ENCODE measurements around the gene HK3. TPM values are rescaled to one million over a fixed set of nuclear protein-coding genes. Genes with fewer than 3 reads are reported as not detected.

HK3 gene
- total RNA-seq, 4 donors from 2014 or later, result 12.2 to 61.6 (median 26.7) TPM

GRCh38 chr5:176897263-176897662, 1.9 kb downstream of the HK3 start:
- ATAC-seq (ENCODE audit: low FRiP score), result no peak
- TF ChIP-seq, protein P1, sequence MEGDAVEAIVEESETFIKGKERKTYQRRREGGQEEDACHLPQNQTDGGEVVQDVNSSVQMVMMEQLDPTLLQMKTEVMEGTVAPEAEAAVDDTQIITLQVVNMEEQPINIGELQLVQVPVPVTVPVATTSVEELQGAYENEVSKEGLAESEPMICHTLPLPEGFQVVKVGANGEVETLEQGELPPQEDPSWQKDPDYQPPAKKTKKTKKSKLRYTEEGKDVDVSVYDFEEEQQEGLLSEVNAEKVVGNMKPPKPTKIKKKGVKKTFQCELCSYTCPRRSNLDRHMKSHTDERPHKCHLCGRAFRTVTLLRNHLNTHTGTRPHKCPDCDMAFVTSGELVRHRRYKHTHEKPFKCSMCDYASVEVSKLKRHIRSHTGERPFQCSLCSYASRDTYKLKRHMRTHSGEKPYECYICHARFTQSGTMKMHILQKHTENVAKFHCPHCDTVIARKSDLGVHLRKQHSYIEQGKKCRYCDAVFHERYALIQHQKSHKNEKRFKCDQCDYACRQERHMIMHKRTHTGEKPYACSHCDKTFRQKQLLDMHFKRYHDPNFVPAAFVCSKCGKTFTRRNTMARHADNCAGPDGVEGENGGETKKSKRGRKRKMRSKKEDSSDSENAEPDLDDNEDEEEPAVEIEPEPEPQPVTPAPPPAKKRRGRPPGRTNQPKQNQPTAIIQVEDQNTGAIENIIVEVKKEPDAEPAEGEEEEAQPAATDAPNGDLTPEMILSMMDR (IDR thresholded peaks at IDR 0.05), result no peak
- no peak for DNase-seq (ENCODE audit: low spot score)

GRCh38 chr5:176895831-176896230, 3.3 kb downstream of the HK3 start:
- DNase-seq (ENCODE audit: low spot score) (no peak), ATAC-seq (ENCODE audit: low FRiP score) (no peak)
- TF ChIP-seq, protein P1 (IDR thresholded peaks at IDR 0.05), result no peak

DNA sequence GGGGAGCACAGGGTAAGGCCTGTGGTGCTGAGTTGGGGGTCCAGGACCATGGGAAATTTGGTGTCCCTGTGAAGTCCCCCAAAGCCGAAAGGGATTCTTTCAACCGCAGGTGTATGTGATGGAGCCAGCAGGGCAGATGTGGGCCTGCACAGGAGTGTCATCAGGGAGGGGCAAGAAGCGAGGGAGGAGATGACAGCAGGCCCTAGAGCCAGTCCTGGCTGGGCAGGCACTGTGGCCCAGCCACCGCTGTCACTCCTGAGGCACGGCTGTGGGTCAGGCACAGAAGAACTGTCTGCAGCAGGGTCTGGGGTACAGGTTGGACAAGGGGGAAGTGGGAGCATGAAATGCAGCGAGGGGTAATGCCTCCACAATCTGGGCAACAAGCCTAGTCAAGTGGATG, 4.8 kb downstream of the HK3 start:
- no peak for ATAC-seq (ENCODE audit: low FRiP score)
- no peak for DNase-seq (ENCODE audit: low spot score)

GRCh38 chr5:176892663-176893062, 6.5 kb downstream of the HK3 start:
- TF ChIP-seq, protein P1 (IDR thresholded peaks at IDR 0.05), result no peak
- no peak for ATAC-seq (ENCODE audit: low FRiP score)
- DNase-seq (ENCODE audit: low spot score), result no peak

More for the DNA sequence above, 4.8 kb downstream of the HK3 start:
- TF ChIP-seq, protein P1 (IDR thresholded peaks at IDR 0.05), result no peak

DNA sequence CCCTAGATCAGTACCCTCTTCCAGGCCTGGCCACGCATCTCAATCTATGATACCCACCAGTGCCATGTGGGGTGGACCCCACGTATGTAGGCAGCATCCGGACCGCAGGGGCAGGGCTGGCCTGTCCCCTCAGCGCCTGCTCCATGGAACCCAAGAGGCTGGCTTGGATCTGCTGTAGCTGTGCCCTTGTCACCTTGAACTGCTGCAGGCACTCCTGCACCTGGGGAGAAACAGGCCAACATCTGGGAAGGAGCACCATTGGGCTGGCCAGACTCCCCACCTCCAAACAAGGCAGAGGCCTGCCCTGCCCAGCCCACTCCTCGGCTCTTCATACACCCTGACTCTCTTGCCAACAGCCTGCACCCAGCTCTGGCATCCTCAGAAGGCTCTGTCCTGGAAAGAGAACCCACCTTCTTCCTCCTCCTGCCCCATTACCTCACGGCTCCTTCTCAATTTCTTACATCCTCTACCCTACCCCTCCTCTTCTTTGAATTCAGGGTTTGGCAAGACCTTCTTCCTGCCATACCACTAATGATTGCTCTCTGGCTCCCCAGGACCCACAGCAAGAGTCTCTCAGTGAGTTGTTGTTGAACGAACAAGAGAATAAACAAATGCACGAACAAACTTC, 7.7 kb downstream of the HK3 start:
- ATAC-seq (ENCODE audit: low FRiP score), result no peak
- no peak for DNase-seq (ENCODE audit: low spot score)

DNA sequence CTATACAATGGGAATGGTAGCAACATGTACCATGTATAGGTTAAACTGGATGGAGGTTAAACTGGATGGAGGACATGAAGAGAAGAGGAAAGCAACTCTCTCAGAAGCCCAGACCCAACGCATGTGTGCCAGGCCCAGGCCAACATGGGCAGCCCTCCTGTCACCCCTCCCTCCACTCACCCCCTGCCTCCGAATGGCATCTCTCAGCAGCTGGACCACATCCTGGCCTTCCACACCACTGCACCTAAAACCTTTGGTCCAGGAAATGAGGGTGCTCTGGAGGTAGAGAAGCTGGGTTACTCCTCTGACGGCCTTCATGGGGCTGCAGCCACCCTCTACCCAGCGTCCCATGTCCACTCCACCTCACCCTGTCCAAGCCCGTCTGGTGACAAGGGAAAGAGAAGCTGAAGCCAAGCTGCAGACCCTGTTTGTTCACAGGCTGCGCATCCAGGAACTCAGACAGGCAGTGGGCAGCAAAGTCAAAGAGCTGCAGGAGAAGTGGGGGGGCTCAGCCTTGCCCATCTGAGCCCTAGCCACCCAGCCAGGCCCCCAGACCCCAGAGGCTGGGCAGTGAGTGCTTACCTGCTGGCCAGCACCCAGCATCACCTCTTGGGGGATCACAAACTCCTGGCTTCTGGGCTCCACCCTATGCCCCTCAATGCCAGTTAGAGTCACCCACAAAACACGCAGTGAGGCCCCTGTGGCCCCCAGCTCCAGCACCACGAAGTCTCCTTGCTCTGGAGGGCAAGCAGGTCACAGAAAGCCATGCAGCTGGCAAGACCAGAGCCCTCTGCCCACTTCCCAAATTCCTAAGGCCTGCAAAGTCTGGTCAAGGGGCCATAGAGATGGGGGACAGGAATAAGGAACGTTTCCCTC, 8.5 kb downstream of the HK3 start:
- DNase-seq (ENCODE audit: low spot score), result no peak

More for the DNA sequence above, 7.7 kb downstream of the HK3 start:
- TF ChIP-seq, protein P1 (IDR thresholded peaks at IDR 0.05), result no peak

More for the DNA sequence above, 8.5 kb downstream of the HK3 start:
- TF ChIP-seq, protein P1 (IDR thresholded peaks at IDR 0.05), result no peak
- no peak for ATAC-seq (ENCODE audit: low FRiP score)
